ENCODE data around the gene PTGIR. TPM values are rescaled to one million over a fixed set of nuclear protein-coding genes. Genes with fewer than 3 reads are reported as not detected.
A peak's percentile ranks its signal among the peaks of the same experiment; 100 is the strongest.

PTGIR gene
- total RNA-seq, 1 donor from 2014 or later, result 5.0 TPM

GRCh38 chr19:46611776-46612175 lies 13.1 kb downstream of the PTGIR start:
- no peaks in the 10 kb centered on the region for H3K27me3 Mint-ChIP-seq (ENCODE audit: low read depth)
- no peak for DNase-seq (ENCODE audit: low spot score in 2 of 2, unreplicated experiment in 2 of 2)
- no peaks in the 10 kb centered on the region for H3K9me3 Mint-ChIP-seq
- H3K27ac Mint-ChIP-seq, result no peak overlapping the region
- TF ChIP-seq CTCF (IDR thresholded peaks at IDR 0.05; ENCODE audit: unreplicated experiment), result no peak
- H3K4me3 Mint-ChIP-seq, result no peak overlapping the region
- peaks cover 7% of the 10 kb centered on the region for H3K36me3 Mint-ChIP-seq
- H3K4me1 Mint-ChIP-seq, result peaks cover 10% of the 10 kb centered on the region

- Mint-ChIP-seq H3K9me3 (no peaks in the 10 kb centered on the region), H3K4me1 (peaks cover 7% of the 10 kb centered on the region), H3K36me3 (peaks cover 11% of the 10 kb centered on the region), H3K27me3 (ENCODE audit: low read depth) (no peaks in the 10 kb centered on the region), H3K27ac (peak overlapping the region; percentile 24), H3K4me3 (no peak overlapping the region)
- TF ChIP-seq CTCF (IDR thresholded peaks at IDR 0.05; ENCODE audit: unreplicated experiment), result no peak
- no peak for DNase-seq (ENCODE audit: low spot score in 2 of 2, unreplicated experiment in 2 of 2)
Observed at GRCh38 chr19:46610851-46611770, 13.8 kb downstream of the PTGIR start.

DNA sequence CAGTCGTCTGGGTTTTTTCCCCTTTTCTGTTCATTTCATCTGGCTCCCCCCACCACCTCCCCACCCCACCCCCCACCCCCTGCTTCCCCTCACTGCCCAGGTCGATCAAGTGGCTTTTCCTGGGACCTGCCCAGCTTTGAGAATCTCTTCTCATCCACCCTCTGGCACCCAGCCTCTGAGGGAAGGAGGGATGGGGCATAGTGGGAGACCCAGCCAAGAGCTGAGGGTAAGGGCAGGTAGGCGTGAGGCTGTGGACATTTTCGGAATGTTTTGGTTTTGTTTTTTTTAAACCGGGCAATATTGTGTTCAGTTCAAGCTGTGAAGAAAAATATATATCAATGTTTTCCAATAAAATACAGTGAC lies 14.5 kb downstream of the PTGIR start:
- no peaks in the 10 kb centered on the region for H3K27me3 Mint-ChIP-seq (ENCODE audit: low read depth)
- peaks cover 11% of the 10 kb centered on the region for H3K36me3 Mint-ChIP-seq
- peaks cover 6% of the 10 kb centered on the region for H3K4me1 Mint-ChIP-seq
- TF ChIP-seq CTCF (IDR thresholded peaks at IDR 0.05; ENCODE audit: unreplicated experiment), result no peak
- no peak overlapping the region for H3K27ac Mint-ChIP-seq
- no peak for DNase-seq (ENCODE audit: low spot score in 2 of 2, unreplicated experiment in 2 of 2)
- no peak overlapping the region for H3K4me3 Mint-ChIP-seq
- no peaks in the 10 kb centered on the region for H3K9me3 Mint-ChIP-seq

GRCh38 chr19:46609511-46610412 lies 15.1 kb downstream of the PTGIR start:
- H3K4me1 Mint-ChIP-seq, result peaks cover 6% of the 10 kb centered on the region
- H3K27me3 Mint-ChIP-seq (ENCODE audit: low read depth), result no peaks in the 10 kb centered on the region
- H3K27ac Mint-ChIP-seq, result peak overlapping the region; percentile 26
- H3K4me3 Mint-ChIP-seq, result no peak overlapping the region
- no peak for DNase-seq (ENCODE audit: low spot score in 2 of 2, unreplicated experiment in 2 of 2)
- H3K9me3 Mint-ChIP-seq, result no peaks in the 10 kb centered on the region
- TF ChIP-seq CTCF (IDR thresholded peaks at IDR 0.05; ENCODE audit: unreplicated experiment), result no peak
- peaks cover 11% of the 10 kb centered on the region for H3K36me3 Mint-ChIP-seq

DNA sequence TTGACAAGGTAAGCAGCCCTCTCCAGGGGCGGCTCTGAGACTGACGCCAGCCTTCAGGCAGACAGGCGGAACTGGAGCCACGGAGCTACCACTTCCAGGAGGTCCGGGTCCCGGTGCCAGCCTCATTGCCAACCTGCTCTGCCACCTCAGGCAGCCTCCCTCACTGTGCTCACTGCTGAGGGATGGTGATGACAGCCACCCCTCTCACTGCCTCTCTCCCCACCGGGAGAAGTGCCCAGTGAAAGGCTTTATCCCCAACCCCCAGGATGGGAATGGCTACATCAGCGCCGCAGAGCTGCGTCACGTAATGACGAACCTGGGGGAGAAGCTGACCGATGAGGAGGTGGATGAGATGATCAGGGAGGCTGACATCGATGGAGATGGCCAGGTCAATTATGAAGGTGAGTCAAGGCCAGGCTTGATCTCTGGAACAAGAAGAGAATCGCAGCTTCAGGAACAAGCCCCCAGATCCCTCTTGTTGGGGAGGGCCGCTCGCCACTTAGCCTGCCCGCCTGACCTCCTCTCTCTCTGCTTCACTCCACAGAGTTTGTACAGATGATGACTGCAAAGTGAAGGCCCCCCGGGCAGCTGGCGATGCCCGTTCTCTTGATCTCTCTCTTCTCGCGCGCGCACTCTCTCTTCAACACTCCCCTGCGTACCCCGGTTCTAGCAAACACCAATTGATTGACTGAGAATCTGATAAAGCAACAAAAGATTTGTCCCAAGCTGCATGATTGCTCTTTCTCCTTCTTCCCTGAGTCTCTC lies 16.1 kb downstream of the PTGIR start:
- H3K9me3 Mint-ChIP-seq, result no peaks in the 10 kb centered on the region
- H3K4me3 Mint-ChIP-seq, result no peak overlapping the region
- H3K27me3 Mint-ChIP-seq (ENCODE audit: low read depth), result no peaks in the 10 kb centered on the region
- DNase-seq (ENCODE audit: low spot score in 2 of 2, unreplicated experiment in 2 of 2), result no peak
- no peak for TF ChIP-seq CTCF (IDR thresholded peaks at IDR 0.05; ENCODE audit: unreplicated experiment)
- H3K36me3 Mint-ChIP-seq, result peaks cover 11% of the 10 kb centered on the region
- no peak overlapping the region for H3K27ac Mint-ChIP-seq
- H3K4me1 Mint-ChIP-seq, result peaks cover 3% of the 10 kb centered on the region
